CD1c-positive myeloid dendritic cell (primary cell): ENCODE results near the gene CHMP4A.
A peak's percentile ranks its signal among the peaks of the same experiment; 100 is the strongest.

Experiments used
- DNase-seq: peaks from one replicate; pipeline ENCODE4 v3.0.0-alpha.2; 2016; ENCODE audit errors: extremely low spot score

CHMP4A gene, protein sequence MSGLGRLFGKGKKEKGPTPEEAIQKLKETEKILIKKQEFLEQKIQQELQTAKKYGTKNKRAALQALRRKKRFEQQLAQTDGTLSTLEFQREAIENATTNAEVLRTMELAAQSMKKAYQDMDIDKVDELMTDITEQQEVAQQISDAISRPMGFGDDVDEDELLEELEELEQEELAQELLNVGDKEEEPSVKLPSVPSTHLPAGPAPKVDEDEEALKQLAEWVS

DNA sequence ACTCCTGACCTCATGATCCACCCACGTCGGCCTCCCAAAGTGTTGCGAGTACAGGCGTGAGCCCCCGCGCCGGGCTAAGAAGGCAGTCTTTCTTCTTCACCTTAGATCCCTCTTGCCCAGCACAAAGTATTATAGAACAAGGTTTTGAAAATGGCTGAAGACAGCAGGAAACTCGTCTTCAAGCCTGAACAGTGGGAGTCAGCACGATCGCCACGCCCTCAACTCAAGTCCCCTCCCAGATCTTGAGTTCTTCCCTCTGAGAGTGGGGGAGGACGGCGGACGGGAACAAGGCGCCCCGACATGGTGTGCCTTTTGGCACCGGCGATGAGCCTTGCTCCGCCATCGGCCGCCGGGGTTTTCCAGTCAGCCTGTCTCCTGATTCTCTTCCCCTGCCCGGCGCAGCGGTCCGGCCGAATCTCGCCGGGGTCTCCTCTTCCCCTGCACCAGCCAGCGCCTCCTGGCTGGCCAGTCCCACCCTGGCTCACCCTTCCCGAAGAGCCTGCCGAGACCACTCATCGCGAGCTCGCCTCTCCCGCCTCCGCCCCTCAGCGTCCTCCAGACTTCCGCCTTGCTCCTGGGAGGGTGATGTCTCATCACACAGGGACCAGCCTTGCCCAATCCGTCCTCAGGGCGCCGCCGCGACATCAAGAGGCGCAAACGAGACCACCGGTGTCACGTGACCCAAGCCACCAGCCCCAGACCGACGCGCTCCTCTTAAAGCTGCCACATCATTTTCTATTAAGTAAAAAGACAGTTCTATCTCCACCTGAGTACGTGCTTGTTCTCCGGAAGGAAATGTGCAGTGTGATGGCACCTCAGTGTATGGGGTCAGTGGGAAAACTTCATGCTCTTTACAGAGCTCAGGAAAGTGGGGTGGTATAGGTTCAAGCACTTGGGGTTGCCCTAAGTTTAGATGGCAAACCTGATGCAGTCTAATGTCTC, at the start of gene CHMP4A:
Gene CHMP4A, minus strand, starts transcription at position 565 of the 942 bp plus-strand sequence. Its CDS starts 49 bp downstream, at position 516.
- peak; percentile 98 for DNase-seq

DNA sequence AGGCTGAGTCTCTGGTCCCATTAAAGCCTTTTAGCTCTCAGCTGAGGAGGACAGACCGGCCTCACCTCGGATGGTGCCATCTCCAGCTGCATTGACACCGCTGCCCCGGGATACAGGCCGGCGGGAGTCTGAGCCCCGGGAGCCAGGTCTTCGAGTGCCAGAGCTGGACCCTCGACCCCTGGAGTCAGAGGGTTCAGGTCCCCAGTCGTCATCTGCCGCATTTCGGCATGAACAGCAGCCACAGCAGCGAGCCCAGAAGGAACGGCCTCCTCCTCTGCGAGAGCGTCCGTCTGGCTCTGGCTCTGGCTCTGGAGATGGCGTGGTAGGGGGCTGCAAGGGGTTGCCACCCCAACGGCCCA, 48.7 kb upstream of the CHMP4A start:
- no peak for DNase-seq

DNA sequence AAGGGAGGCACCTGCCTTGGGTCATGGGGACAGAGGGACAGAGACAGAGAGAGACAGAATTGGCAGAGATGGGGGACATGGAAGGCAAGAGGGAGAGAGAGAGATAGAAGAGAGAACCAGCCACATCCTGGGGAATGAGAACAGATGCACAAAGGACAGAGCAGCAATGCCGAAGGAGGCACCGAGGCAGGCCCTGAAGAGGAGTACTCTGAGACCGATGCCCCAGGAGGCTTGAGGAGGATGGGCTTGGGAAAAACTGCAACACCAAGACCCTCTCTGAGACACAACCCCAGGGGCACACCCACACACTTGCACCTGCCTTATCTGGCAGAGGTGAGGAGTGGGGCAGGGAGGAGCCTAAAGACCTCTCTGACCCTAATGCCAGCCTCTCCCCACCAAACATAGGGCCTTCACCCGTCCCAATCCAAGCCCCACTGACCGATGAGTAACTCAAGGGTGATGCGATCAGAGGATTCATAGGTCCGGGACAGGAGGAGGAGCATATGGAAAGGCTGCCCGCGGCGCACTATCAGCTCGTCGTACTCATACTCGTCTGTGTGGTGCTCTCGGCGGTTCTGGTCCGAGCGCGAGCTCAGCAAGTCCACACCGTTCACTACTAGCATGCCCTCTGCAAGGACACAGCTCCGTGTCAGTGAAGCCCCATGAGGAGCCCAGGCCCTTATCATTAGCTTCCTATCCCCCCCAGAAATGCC, 48.1 kb upstream of the CHMP4A start:
- no peak for DNase-seq

DNA sequence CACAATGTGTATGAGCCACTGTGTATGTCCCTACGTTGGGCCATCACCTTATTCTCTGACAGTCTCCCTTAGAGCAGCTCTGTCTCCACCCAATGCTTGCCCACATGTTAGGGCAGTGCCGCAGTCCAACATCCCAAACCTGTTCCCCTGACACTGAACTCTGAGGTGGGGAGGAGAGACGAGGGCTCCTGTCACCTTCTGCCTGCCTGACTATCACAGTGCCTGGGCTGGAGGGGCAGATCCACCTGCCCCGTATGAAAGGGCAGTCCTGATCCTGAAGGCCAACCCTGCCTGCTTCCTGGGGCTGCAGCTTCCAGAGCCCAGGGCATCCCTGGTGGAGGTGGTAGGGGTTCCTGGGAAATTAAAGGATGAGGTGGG, 47.5 kb upstream of the CHMP4A start:
- DNase-seq, result no peak

DNA sequence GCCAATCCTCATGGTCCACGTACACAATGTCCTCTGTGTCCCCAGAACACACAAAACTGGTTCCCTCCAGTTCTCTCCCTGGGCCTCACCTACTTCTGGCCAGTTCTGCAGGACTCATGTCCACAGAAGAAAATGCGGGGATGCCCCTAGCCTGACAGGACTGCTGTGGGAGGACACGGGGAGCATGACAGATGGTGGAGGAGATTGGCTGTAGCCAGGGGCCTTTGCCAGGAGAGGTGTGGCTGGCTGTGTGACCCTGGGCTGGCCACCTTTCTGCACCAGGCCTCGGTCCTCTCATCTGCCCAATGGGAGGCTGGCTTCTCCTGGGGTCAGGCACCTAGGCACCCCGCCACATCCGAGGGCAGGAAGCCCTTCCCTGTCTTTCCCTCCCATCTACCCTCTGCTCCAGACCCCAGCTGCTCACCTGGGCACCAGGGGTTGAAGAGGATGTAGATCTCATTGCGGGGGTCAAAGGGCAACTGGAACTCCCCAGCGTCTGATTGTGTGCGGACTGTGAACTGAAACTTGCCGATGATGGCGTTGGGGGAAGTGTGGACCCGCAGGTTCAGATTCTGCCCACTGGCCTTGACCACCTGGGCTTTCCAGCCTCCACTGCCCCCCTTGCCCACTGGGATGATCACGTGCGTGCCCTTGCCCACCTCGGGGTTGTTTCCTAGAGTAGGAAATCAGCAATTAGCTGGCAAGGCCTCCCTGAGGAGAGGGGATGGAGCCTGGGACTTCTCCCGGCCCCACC, 46.9 kb upstream of the CHMP4A start:
- DNase-seq, result no peak

DNA sequence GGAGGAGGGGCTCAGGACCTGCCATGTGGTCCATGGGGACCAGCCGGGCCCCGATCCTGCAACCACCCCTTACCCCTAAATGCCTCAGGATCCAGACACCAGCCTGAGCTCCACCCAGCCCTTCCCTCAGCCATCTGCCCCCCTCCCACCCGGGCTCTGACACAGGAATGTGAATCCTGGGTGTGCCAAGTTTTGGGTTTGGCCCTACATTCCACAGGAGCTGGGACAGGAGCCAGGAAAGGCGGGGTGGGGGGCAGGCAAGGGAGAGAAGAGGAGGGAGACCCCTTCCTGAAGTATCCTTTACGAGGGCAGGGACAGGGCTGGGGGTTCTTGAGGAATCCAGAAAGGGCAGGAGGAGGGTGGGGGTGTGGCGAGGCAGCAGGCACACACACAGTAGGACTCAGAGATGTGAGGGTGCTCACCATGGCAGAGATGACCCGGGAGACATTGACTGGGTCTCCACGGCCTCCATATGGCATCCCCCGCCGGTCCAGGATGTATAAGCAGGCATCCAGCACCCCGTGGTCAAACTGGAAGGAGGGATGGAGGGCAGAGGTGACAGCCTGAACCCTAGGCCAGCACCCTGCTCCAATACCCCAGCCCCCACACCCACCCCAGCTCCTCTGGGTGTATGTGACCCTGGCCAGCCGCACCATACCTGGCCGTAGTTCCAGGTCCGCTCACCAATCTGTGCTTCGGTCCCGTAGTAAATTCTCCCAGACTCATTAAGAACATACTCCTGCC, 46.2 kb upstream of the CHMP4A start:
- DNase-seq, result no peak

DNA sequence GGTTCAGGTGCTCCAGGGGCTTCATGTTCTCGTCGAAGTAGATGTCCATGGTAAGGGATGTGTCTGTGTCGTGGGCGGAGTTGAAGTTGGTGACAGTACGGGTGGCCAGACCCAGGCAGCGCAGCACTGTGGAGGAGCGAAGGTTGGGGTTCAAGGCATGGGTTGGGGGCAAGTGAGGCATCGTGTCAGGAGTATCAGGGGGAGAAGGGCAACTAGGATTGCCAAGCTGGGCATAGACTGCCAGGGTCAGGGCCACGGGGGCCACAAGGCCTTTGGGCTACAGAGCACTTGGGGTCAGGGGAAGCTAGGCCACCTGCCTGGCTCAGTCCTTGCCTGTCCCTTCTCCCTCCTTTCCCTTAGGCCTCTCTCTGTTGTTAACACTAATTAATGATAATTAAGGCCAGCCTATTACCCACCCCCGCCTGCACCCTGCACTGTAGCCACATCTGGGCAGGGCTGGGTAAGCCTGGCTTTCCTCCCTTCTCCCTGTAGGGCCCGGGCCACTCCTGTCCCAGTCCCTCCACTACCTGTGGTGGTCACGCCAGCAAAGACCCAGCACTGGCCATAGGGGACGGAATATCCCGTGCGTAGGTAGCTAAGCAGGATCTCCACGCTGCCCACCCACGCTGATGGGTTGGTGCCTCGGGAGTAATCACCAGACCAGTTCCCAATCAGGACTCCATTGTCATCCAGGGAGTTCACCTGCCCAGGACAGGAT, 45.4 kb upstream of the CHMP4A start:
- DNase-seq, result no peak

DNA sequence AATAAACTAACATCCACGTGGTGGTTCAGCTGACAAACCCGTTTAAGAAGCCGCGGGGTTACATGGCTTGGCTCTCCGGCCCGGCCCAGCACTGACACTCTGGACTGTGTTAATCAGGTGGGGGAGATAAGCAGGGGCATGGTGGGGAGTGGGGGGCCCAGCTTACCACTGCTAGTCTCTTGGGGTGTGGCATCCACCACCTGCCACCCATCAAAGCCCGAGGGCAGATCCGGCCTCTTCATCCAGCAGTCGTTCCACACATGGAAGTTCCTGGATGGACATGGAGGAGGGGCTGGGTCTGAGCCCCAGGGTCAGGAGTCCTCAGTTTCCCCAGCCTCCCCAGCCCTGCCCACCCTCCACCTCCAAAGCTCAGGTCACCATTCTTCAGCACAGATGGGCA, 44.8 kb upstream of the CHMP4A start:
- no peak for DNase-seq

DNA sequence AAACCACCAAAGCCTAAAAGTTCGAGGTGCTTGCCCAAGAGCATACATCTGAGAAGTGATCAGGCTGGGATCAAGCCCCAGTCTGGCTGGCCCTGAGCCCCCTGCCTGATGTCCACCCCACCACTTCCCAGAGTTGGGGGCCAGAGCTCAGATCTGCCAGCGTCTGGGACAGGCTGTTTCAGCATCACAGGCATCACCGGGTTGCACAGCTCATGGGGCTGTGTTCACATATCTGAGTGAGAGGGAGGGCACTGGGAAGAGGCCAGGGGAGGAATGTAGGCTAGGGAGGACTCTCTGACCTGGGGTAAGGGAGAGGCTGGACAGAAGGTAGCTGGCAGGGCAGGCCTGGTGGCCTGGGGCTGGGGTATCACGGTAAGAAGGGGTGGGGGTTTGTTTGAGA, 43.7 kb upstream of the CHMP4A start:
- no peak for DNase-seq

DNA sequence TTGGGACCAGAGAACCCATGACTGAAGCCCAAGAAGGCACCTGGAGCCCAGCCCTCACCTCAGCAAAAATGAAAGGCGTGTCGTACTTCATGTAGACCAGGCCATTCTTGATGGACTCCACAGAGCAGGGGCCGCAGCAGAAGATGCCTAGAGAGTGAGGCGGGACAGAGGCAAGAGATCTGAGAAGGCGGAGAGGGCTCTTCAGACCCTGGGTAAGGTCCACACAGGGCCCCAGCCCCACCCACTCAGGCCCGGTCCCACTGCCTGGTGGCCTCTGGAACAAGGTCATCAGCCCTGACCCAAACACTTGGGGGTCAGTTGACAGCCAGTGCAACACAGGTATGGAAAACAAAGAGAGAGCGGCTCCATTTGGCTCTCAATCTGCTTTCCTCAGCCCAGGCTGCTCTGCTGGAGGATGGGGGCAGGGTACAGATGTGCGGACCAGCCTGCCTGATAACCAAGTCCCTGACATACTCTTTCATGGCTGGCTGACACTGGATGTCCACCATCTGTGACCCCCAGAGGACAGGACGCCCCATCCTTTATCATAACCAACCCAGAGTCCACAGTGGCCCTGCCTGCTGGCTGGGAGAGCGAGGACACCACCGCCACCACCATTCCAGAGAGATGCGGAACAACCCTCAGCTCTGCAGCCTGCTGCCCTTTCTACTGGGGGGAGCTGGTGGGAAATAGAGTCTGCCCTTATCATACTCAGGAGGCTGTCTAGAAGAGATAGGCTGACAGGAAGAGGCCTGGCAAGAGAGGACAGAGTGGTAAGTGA, 42.8 kb upstream of the CHMP4A start:
- DNase-seq, result no peak

DNA sequence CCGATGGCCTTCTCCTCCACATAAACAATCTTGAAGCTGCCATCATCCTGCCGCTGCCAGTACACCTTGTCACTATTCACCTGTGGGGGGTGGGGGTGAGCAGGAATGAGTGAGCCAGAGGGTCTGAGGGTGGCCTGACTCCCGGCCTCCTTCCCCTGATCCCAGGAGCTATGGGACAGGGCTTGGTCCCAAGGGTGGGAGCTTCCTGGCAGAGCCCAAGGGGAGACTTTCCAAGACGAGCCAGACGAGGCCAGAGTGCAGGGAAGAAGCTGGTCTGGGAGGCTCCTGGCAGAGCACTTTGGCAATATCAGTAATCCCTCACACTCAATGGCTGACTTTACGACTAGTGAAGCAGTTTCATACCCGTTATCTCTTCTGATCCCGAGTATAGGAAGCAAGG, 42.1 kb upstream of the CHMP4A start:
- DNase-seq, result no peak

DNA sequence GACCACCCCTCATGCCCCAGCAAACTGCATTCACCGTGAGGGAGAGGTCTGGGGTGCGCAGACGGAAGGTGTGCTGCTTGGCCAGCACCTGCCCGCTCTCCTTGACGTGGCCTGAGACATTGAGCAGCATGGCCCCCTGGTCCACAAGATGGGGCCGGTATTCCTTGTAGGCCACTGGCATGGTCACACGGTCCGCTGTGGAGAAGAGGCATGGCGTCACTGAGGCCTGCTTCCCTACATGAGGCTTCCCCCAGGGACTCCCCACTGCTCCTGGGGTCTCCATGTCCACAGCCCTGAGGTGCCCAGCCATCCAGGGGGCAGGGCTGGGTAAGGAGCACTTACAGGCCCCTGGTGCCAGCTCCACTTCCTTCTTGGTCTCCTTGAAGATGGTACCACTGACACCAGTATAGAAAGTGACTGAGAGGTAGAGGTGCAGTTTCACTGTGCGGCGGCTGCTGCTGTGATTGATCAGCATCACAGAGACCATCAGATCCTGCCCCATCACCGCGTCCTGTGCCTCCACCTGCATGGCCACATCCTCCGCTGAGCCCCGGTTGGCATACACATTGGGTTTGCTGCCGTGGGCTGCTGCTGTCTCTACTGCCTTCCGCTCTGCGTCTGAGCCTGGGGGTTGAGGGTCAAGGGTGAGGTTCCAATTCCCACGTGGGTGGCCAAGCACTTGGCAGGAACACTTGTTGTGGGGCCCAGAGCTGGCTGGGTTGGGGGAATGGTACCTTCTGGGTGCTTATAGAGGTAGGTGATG, 41.5 kb upstream of the CHMP4A start:
- DNase-seq, result no peak

DNA sequence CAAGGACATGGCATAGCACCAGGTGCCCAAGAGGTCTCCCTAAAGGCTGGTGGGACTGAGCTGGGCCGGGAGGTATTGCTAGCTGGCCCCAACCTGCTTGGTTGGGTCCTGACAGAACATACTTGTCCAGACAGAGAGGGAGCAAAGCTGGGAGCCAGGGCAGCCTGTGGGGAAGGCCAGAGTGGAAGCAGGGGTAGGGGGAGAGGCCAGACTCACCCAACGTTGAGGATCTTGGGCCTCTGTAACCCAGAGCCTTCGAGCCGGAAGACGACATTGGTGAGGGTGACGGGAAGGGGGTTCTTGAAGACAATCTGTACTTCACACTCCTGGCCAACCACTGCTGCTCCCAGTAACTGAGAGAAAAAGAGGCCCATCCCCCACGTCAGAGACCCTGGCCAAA, 40.6 kb upstream of the CHMP4A start:
- no peak for DNase-seq

DNA sequence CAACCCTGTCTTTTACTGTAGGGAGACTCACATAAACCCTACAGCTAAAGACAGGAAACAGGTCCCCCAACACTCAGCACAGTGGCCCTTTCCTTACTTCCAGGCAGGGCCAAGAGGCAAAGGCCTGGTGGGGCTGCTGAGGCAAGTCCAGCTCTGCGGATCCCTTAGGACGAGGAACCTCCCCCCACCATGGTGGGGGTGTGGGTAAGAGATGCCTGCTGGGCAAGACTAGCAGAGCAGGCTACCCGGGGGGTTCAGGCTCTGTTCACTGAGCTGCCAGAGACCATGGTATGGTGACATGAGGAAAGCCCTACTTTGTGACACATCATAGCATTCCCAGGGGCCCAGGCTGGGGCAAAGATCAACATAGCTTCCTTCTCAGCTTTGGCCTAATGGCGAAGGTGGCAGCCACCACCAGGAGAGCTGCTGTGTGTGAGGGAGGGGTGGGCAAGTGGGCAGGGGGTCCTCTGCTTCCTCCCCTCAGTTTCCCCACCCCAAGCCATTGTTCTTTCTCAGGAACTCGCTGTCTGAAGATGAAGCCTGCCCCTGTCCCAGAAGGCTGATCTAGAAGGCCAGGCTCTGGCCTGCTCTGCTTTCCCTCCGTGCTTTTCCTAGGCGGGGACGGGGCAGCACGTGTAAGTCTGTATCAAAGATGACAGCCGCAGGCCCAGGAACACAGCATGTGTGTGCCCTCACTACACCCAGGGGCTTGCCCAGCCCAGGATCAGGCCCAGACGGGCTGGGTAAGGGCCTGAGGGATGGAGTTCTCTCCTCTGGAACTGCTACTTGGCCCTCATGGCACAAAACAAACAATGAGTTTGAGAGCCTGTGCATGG, 39.2 kb upstream of the CHMP4A start:
- no peak for DNase-seq

DNA sequence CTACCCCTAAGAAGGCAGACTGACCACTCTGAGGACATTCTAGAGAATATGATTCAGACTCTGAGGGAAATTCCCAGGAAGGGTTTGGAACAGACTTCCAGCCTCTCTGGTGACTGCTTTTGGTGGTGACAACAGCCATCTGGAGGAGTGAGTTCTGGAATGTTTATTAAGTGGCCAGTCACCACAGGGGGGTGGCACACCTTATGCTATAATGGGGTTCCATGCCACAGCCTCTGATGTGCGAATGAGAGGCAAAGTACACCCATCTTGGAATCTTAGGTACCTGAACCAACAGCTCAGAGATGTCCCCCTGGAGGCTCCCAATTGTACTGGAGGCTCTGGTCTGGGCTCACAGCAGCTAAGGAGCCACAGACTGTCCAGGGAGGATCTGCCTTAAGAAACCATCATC, 38.6 kb upstream of the CHMP4A start:
- DNase-seq, result no peak

DNA sequence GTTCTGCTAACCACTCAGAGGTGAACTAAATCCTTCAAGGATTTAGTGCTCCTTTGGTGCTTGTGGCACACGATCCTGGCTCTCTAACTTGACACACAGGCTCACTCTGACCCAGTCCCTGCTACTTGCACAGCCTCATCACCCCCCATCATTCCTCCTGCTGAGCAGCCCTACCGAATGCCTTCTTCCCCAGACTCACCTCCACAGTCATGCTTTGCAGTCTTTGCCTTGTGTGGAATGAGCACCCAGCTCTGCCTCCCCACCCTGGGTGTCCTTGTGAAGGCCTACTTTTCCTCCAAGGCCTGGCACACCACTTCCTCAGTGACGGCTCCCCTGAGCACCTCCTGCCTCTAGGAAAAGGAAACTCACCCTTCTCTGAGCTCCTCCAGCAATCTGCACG, 37.1 kb upstream of the CHMP4A start:
- no peak for DNase-seq

DNA sequence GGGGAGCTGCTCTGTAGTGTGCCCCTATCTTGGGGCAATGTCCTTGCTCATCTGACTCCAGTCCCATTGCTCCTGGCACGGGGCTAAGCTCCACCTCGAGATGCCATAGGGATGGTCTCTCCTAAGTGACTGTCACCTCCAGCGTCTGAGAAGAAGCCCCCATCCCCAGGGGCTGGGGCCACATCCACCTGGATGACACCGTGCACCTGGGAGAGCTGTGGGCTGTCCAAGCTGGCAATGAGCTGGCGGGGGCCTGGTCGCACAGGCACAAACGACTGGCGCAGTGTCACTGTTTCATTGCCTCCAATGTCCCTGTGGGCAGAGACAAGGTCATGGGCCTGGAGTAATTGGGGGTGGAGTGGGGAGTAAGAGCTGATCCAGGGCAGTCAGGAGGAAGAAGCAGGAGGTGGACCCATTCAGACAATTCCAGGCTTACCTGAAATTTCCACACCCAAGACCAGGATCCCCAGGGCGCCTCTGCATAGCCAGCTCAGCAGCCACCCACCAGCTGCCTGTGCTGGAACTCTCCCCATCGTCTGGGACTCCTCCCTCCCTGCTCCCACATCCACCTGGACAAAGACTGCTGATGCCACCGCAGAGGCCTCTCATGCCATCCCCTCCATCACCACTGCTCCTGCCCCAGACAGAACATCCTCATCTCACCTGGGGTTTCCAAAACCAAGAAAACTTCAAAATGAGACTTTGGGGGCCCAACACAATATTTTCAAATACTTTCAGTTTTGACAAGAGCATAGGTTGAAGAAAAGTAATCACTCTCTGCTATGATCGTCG, 36.1 kb upstream of the CHMP4A start:
- no peak for DNase-seq
